GM21515 (cell line): ENCODE measurements around the gene HOXB9.

ENCODE experiments used
- ATAC-seq: cut with Tn5 transposase; IDR thresholded peaks from one replicate; pipeline ENCODE4 v1.9.1; 2021; ENCODE audit not compliant: unreplicated experiment

HOXB9 gene

DNA sequence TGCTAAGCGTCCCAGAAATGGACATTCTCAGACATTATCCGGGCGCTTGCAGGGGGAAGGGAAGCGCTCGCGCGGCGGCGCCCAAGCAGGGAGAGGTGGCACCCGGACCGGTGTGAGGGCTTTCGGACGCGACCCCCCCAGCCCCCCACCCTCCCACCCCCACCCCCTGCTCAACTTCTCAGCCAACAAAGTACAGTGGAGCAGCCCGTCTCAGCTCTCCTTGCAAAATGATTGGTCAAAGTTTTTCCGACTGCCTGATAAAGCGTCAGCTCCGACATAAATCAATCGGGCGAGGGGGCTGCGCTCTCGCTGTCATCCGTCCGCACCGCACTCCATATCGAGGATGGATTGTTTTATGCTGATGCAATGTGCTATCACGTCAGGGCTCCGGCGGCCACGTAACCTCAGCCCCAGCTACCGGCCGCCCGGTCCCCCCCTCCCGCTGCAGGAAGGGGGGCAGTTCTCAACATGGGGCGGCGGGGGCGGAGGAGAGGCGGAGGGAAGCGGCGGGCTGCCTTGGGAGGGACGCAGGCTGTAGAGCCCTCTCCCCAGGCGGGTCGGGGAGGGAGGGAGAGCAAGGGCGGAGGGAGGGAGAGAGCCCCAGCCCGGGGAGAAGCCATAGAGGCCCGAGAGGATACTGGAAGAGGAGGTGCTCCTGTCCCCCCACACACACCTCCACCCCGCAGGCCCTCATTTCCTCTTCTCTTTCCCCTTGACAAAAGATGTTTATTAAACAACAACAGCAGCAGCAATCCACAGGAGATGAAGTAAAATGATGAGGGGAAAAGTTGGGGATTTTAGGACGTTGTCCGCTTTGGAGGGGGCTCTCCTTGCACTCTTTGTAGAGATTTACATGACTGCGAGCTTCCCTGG is at the start of gene HOXB9:
TSS of gene HOXB9 (minus strand) at position 114 of the 873 bp plus-strand sequence. CDS start at position 25, 89 bp downstream.
- no peak for ATAC-seq

DNA sequence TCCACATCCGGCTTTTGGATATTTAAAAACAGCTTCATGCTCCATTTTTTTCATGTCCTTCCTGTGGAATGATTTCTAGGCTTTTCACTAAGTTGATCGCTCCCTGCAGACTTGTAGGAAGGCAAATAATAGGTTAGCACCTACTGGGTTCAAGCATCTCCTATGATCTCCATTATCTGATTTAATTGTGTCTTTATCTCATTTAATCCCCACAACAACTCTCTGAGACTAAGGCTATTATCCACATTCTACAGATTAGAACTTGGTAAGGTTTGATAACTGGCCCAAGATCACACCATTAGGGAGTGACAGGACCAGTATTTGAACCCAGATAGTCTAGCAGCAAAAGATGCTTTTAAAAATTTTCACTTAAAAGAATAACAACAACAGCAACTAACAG is 46.2 kb upstream of the HOXB9 start:
- ATAC-seq = no peak

DNA sequence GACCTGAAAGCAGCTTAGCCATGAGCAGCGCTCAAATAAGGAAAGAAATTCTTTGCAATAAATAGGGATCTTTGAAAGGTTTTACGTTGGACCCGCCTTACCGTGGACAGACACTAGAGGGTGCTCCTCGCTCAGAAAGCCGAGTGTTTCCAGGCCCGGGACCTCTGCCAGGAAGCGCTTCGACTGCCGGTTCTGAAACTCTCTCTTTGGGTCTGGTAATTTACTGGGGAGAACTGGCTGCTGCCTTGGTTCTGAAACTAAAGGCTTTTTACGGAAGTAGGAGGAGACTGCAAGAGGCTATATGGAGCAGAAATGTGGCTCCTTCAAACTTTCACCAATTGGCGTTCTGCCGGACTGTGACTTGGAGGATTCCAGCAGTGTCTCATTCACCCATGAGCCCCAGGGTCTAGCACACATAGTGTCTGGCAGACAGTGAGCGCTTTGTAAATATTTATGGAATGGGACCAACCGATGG is 45.6 kb upstream of the HOXB9 start:
- no peak for ATAC-seq

DNA sequence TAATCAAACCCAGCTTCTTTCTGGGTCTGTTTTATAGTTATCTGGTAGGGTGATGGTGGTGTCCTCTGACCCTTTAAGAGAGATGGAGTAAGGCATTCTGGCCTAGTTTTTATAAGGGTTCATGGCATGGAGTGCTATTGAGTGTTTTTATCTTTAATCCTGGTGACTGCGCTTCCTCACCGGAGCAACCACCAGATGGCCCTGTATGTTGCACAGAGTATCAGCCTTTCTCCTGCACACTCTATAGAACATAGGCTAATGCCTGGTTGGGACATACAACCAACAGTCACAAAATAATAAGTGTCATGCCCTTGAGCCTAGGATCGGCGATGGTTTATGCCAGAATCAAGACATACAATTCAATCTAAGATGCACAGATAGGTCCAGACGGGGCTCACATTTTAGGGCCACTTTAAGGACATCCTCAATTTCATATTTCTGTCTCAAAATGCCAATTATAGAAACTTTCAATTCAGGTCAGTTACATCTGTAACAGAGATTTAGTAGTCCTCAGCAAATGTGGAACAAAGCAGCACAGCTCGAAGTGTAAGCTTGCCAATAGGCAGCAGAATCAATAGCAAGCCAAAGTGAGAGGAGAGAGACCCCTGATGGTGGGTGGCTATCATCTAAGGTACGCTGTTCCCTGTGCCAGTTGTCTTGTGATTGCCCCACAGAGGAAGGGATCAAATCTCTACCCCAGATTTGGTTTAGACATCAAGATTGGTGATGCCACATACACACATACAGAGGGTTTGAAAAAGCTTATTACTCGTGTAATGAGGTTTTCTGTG is 37.2 kb upstream of the HOXB9 start:
- ATAC-seq = no peak

DNA sequence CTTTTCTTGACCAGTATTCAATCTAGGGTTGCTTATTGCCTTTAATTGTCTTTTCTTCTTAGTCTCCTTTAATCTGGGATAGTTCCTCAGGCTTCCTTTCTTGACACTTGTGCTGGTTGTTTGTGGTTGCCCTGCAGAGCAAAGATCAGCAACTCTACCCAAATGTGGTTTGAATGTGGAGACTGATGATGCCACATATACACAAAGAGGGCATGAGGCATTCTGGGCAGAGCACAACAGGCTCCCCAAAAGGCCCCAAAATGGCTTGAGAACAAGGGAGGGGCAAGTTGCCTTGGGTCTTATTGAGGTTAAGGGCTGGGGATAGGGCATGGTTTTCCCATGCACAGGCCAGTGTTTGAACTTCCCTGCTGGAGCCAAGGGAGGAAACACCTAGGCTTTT is 29.8 kb upstream of the HOXB9 start:
- no peak for ATAC-seq

DNA sequence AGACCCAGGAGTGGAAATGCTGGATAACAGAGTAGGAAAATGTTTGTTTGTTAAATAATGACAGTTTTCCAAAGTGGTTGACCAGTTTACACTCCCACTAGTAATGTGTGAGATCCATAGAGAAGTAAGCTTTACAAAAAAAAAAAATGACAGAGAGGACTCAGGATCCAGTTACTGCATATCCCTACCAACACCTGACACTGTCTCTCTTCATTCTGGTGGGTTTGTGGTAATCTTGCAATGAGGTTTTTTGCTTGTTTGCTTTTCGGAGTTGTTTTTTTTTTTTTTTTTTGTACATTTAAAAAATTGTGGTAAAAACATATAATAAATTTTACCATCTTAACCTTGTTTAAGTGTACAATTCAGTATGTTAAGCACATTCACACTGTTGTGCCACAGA is 23.6 kb upstream of the HOXB9 start:
- no peak for ATAC-seq

DNA sequence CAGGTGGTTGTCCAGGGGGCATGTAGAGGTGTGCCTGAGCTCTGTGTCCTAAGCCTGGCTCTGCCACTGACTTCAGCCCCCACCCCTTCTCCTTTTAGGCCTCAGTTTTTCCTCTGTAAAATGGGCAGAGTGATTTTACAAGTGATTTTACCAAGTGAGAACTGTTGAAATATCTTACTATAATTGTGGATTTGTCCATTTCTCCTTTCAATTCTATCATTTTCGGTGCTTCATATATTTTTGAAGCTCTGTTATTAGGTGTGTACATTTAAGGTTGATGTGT is 21.7 kb upstream of the HOXB9 start:
- ATAC-seq = no peak

DNA sequence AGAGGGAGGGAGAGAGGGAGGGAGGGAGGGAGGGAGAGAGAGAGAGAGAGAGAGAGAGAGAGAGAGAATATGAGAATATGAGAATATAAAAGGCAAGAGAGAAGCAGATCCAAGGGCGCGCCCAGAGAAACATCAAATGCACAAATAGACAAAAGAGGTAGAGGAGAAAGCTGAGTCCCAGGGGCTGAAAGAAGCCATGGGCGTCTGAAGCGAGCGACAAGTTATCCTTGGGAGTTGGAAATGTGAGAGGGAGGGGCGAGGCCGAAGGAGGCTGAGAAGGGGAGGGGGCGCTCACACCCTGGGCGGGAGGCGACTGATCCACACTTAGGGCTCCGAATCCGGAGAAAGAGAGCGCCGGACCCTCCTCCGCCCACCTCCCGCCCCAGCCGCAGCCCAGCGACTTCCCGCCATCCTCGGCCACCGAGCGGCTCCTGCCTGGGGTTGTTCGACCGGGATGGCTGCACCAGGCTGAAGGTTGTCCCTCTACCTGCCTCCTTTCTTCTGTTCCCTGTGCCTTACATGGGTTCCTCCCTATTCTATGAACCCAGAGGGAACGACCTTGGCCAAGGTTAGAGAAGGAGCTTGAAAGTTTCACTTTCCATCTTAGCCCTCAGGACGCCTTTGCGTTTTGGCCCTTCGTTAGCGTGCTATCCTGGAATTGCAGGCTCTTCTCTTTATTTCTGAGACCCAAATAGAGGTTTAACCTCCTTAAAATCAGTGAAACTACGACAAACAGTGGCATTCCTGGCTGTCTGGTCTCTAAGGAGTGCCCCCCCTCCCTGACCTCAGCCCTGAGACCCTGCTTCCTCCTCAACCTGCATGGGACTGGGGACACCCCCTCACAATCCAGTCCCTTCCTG is 21.2 kb upstream of the HOXB9 start:
- no peak for ATAC-seq

DNA sequence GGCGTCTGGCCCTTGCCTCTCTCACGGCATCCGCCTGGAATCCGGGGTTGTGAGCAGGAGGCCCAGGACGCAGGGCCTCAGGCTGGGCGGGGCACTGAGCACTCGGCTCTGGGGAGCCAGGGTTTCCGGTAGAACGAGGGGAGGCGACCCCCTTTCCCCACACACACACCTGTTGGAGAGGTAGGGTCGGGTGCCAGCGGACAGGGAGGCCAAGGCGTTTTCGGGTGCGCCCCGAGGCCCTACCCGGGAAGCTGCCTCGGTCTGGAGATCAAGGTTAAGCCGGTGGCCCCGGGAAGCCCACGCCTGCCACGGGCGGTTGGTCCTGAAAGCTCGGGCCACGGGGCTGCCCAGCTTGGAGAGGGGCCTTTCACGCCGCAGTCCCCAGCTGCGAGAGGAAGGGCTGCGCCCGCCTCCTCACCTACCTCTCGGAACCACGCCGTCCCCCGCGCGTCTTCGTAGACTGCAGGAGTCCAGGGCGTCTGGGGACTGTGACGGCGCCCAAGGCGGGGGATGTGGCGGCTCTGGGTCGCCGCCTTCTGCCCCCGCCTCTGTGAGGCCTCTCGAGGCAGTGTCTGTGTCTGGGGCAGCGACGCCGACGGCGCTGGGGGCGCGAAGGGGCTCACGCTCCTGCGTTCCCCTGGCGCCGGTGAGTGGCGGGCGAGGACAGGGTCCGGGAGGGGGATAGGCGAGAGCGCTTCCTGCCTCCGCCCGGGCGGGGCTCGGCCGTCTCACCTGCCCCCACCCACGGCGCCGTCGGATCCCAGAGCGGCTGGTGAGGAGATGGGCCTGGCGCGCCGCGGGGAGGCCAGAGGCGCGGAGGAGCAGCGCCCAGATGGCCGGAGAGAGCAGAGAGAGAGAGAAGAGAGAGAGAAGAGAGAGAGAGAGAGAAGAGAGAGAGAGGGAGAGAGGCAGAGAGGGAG is 20.3 kb upstream of the HOXB9 start:
- ATAC-seq = no peak

DNA sequence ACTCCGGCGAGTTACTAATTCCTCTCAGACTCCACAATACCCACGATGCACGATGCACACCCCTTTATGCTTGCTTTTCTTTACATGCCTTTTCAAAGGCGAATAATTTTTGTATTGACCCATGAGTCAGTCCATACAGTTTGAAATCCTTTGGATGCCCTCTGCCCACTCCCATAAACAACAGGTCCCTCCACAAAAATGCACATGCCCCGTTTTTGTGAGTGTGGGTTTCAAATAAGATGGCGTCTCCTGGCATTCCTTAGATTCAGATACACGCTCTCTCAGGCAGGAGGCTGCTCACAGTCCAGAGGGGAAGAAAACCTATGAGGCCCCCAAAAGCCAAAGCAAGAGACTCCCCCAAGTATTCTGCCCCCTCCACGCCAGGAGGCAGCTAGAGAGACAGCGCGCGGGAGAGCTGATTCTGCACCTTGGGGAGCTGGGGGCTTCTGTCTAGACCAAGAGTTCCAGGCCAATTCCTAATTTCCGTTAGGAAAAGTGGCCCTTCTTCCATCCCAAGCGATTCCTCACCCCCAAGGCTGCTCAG is 19.6 kb upstream of the HOXB9 start:
- ATAC-seq = no peak

DNA sequence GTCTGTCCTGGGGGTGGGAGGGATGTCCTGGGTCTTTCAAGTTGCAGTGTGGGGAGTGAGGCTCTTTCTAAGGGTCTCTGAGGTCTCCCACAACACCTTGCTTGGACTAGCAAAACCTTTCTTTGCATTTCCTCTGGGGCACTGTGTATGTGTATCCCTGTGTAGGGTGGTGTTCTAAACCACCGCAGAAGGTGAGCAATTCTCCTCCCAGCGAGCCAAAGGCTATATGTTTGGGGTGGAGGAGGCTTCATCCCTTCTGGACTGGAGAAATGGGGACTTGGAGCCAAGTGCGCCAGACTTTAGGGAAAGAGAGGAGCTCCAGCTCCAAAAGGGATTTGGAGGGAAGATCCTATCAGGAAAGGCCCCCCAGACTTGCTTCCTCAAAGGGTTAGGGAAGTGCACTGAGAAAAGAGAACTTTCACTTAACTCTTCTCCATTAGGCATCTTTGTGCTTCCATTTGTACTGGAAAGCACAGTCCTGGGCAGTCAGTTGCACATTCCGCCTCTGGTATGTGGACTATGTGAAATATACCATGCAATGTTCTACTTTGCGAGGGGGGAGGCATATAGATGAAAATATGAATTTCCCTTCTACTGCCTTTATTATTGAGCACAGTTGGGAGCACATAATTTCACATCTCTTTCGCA is 18.9 kb upstream of the HOXB9 start:
- no peak for ATAC-seq

DNA sequence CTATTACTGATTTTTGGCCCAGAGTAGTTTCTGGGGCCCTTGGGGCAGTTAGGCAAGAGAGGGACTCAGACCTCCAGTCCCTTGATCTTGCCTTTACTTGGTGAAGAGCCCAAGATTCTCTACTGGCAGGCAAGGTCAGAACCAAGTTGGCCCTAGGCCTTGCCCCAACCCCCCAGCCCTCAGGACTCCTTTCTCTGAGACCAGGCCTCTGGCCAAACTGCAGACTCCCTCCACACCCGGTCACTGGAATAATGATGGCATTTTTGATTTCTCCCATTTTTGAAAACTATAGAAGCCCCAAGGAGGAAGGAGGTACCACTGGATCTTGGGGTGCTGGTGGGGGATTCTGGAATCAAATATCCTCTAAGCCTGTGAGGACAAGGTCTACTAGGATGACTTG is 18.0 kb upstream of the HOXB9 start:
- no peak for ATAC-seq

DNA sequence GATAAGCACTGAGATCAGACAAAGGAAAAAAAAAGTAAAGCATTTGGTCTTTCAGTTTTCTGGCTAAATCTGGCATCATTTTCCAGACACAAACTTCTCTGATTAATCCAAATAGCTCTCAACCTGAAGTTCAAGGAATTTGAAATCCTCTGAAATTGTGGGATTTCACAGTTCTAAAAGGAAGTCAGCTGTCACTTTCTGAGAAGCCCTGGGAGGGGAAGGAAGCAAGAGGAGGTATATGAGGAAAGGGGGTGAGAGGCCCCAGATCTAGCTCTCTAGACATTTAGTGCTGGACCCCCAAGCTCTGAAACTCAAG is 17.5 kb upstream of the HOXB9 start:
- ATAC-seq = no peak

DNA sequence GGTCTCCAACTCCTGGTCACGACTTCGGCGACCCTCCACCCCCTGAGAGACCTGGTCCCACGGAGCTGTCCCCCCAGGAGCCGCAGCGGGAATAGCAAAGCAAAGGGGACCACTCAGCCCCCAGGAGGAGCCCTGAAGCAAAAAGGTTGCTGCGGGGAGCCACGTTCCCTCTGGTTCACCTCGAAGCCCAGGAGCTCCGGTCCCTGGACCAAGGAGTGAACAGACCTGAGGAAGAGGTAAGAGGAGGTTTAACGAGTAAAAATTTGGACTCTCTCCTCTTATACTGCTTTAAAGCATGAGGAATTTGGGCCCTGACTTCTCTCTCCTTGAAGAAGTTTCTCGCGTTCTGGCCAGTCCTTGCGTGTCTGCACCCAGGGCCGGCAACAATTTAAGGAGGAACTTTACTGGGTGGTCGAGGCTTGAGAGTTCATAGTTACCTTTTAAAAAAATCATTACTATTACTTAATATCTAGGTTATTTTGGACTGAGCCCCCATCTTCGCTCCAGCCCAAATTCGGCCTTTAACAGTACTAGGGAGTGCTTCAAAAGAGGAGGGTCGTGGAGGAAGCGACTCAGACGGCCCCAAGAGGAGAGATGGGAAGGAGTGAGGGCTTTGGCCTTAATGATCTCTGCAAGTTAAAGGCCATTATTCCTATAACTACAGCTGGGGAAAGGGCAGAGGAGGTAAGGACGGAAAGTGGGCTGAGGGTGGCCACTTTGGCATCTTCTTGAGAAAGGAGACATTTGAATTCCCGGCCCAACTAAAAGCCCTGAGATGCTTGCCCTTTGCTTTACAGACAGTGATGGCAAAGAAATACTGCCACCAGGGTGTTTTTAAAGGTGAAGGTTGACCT is 16.9 kb upstream of the HOXB9 start:
- no peak for ATAC-seq

DNA sequence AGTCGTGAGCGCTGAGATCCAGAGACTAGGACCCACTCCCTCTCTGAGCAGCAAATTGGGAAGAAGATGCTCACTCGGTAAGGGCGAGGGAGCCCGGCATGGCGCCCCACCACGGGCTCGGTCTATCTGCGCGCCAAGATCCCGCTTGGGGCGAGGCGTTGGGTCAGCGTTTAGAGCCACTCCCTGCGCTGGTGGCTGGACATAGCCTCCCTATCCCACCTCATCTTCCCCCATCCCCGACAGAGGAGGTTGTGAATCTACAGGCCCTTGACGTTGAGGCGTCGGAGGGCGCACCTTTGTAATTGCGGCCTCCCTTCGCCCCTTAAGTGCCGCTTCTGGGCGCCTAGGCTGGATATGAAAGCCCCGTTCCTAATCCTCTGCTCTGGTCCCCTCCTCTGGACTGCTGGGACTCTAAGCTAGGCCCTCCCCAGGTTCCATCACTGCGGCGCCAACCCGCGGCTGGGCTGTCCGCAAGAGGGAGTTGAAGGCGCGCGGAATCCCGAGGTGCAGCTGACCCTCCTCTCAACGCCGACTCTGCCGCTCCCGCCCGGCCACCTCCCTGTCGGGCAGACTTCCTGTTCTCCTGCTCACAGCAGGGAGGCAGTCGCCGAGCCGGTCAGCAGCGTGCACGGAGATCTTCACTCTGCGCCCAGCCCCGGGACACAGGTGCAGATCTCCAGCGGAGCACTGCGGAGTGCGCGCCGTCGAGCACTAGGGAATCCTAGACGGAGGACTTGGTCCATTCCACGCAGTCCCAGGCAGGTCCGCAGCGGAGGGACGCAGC is 16.1 kb upstream of the HOXB9 start:
- ATAC-seq = no peak

DNA sequence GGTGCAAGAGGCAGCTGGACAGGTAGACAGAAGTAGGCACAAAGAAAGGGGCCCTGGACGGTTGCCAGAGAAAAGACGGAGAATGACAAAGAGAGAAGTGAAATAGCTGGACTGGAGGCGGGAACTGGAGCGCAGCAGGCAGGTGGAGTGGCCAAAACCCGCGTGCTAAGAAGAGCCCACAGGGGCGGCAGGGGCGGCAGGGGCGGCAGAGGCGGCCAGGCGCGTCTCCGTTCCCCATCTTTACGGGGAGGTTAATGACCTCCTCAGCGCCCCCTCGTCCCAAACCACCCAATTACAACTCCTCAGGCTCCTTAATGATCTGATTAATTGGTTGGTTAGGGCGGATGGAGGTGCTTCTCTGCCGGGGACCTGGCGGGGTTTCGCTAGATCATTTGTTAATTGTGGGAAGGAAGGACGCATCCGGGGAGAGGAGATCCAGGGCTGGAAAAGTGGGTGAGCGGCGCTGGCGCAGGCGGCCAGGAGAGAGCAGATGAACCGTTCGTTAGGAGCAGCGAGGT is 15.4 kb upstream of the HOXB9 start:
- no peak for ATAC-seq

DNA sequence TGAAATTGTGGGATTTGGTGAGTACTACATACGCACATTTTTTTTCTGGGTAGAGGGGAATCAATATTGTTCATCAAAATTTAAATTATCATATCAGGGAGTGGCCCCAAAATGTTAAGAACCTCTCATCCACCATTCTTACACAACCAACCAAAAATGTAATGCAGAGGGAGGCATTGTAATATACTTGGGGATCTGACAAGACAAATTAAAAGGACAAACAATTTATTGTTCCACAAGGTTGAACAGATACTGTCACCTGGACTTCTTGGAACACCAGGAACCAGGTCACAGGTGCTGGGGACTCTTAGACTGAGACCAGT is 14.7 kb upstream of the HOXB9 start:
- no peak for ATAC-seq
